ENCODE measurements around the gene SREBF1. TPM values are rescaled to one million over a fixed set of nuclear protein-coding genes. Genes with fewer than 3 reads are reported as not detected.

The SREBF1 gene
- total and polyA plus RNA-seq, 2 experiments from 2014 or later, result 39.6 to 85.3 TPM

GRCh38 chr17:17824119-17824782 lies 12.5 kb downstream of the SREBF1 start:
- H3K27me3 Mint-ChIP-seq (ENCODE audit: insufficient read depth, low read depth, poor library complexity), result peaks cover 21% of the 10 kb centered on the region
- Histone ChIP-seq H4K20me1 (replicated peaks; ENCODE audit: insufficient read depth) (peaks cover 69% of the 10 kb centered on the region), H3K4me2 (peak overlapping the region; percentile 77), H3K9me2 (ENCODE audit: insufficient read depth) (no peaks in the 10 kb centered on the region), H3F3A (replicated peaks; ENCODE audit: low read depth) (peaks cover 13% of the 10 kb centered on the region), H3K27me3 (ENCODE audit: insufficient read depth) (no peaks in the 10 kb centered on the region), H3K27ac (ENCODE audit: low read depth) (peak overlapping the region; percentile 99), H2AFZ (no peak overlapping the region), H3K79me2 (replicated peaks; ENCODE audit: insufficient read depth) (peaks cover 73% of the 10 kb centered on the region), H3K4me3 (peak overlapping the region; percentile 46), H3K36me3 (ENCODE audit: insufficient read depth) (0 out of 2 replicates have a peak, but pooled peaks cover 5% of the 10 kb centered on the region), H3K4me1 (ENCODE audit: insufficient read depth) (peaks cover 49% of the 10 kb centered on the region)
- ATAC-seq (peak; percentile 16), DNase-seq (ENCODE audit: low spot score) (no peak)
- TF ChIP-seq EZH2phosphoT487 (IDR thresholded peaks at IDR 0.05; ENCODE audit: unreplicated experiment) (no peak), ZNF462 (CRISPR knock-in tag; IDR thresholded peaks at IDR 0.05) (no peak), POLR2AphosphoS5 (IDR thresholded peaks at IDR 0.05; ENCODE audit: low read depth) (no peak)
- peak overlapping the region; percentile 97 for H3K27ac Mint-ChIP-seq
- no peaks in the 10 kb centered on the region for H3K9me3 Mint-ChIP-seq
- H3K4me3 Mint-ChIP-seq, result peak overlapping the region; percentile 60
- peaks cover 73% of the 10 kb centered on the region for H3K4me1 Mint-ChIP-seq
- H3K36me3 Mint-ChIP-seq (ENCODE audit: low read depth), result peaks cover 22% of the 10 kb centered on the region

GRCh38 chr17:17823433-17824118 lies 13.2 kb downstream of the SREBF1 start:
- Mint-ChIP-seq H3K27ac (peak overlapping the region; percentile 97), H3K9me3 (no peaks in the 10 kb centered on the region), H3K4me1 (peaks cover 79% of the 10 kb centered on the region), H3K4me3 (peak overlapping the region; percentile 60), H3K27me3 (ENCODE audit: insufficient read depth, low read depth, poor library complexity) (peaks cover 21% of the 10 kb centered on the region), H3K36me3 (ENCODE audit: low read depth) (peaks cover 28% of the 10 kb centered on the region)
- no peak overlapping the region for H2AFZ ChIP-seq
- no peaks in the 10 kb centered on the region for H3K27me3 ChIP-seq (ENCODE audit: insufficient read depth)
- 0 out of 2 replicates have a peak, but pooled peaks cover 5% of the 10 kb centered on the region for H3K36me3 ChIP-seq (ENCODE audit: insufficient read depth)
- ATAC-seq (peak; percentile 64), DNase-seq (ENCODE audit: low spot score) (peak; percentile 98)
- peaks cover 49% of the 10 kb centered on the region for H3K4me1 ChIP-seq (ENCODE audit: insufficient read depth)
- H3K9me2 ChIP-seq (ENCODE audit: insufficient read depth), result no peaks in the 10 kb centered on the region
- H3K27ac ChIP-seq (ENCODE audit: low read depth), result peak overlapping the region; percentile 99
- peak overlapping the region; percentile 55 for H3K4me3 ChIP-seq
- peaks cover 68% of the 10 kb centered on the region for H3K79me2 ChIP-seq (replicated peaks; ENCODE audit: insufficient read depth)
- H3F3A ChIP-seq (replicated peaks; ENCODE audit: low read depth), result peaks cover 16% of the 10 kb centered on the region
- peak overlapping the region; percentile 82 for H3K4me2 ChIP-seq
- peaks cover 67% of the 10 kb centered on the region for H4K20me1 ChIP-seq (replicated peaks; ENCODE audit: insufficient read depth)
- TF ChIP-seq POLR2AphosphoS5 (IDR thresholded peaks at IDR 0.05; ENCODE audit: low read depth) (no peak), ZNF462 (CRISPR knock-in tag; IDR thresholded peaks at IDR 0.05) (no peak)
